HG03354 (cell line): Measurements from ENCODE around the gene IGSF23.
"Not testable (repeated sequence)": the region's sequence is repeated elsewhere in the genome, so short reads cannot be mapped to it uniquely, and the experiment has no call there.

ENCODE experiments used
- ATAC-seq: cut with Tn5 transposase; IDR thresholded peaks from one replicate; pipeline ENCODE4 v1.9.1; 2021; ENCODE audit warnings: mild to moderate bottlenecking; ENCODE audit not compliant: unreplicated experiment, poor library complexity, severe bottlenecking

IGSF23 gene

DNA sequence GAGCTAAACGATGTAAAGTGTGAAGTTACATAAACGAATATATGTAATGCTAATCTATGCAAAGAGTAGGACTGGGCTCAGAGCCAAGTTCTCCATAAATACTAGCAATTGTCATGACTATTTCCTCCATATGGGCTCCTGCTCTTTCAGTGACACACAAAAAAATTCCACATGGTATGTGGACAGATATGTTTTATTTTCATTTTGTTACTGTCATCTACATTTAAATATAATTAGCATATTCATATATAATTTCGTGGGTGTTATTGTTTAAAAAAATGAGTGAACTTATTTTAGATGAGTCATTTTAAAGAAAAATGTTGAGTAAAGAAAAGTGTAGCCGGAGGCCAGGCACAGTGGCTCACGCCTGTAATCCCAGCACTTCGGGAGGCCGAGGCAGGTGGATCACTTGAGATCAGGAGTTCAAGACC is 5.0 kb upstream of the IGSF23 start:
- no peak for ATAC-seq

DNA sequence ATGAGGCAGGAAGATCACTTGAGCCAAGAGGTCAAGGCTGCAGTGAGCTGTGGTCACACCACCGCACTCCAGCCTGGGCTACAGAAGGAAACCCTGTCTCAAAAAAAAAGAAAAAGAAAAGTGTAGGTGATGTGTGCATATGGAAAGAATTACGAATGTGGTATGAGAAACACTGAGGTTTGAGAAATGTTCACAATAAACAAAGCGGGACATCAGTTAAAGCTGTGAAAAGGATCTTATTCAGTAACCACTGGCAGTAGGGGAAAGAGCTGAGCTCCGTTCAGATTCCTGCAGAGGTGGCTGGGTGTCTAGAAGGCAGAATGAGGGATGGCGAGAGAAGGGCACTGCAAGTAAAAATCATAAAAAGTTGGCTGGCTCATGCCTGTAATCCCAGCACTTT is 4.1 kb upstream of the IGSF23 start:
- no peak for ATAC-seq

GRCh38 chr19:44610497-44610896 is 2.9 kb upstream of the IGSF23 start:
- not testable (repeated sequence) for ATAC-seq

DNA sequence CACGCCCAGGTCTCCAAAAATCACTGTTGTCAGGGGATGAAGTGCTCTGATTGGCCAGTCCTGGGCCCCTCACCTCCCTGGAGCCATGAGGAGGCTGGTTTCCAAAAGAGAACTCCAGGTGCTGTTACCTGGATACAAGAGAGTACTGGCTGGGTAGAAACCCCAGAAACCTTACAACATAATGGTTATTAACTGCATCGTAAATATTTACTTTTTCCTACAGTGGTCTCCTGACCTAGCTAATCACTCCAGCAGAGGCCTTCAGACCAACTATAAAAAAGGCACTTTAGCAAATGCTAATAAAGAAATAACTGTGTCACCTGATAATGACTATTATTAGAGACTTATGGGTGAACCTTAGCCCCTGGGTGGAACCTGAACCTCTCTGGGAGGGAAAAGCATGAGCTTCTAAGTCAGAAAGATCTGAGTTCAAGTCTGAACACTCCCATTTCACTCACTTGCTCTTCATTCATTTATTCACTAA is 1.5 kb upstream of the IGSF23 start:
- no peak for ATAC-seq

GRCh38 chr19:44614313-44614712 is 950 bp downstream of the IGSF23 start:
- ATAC-seq, result no peak

GRCh38 chr19:44615863-44616247 is 2.5 kb downstream of the IGSF23 start:
- no peak for ATAC-seq

DNA sequence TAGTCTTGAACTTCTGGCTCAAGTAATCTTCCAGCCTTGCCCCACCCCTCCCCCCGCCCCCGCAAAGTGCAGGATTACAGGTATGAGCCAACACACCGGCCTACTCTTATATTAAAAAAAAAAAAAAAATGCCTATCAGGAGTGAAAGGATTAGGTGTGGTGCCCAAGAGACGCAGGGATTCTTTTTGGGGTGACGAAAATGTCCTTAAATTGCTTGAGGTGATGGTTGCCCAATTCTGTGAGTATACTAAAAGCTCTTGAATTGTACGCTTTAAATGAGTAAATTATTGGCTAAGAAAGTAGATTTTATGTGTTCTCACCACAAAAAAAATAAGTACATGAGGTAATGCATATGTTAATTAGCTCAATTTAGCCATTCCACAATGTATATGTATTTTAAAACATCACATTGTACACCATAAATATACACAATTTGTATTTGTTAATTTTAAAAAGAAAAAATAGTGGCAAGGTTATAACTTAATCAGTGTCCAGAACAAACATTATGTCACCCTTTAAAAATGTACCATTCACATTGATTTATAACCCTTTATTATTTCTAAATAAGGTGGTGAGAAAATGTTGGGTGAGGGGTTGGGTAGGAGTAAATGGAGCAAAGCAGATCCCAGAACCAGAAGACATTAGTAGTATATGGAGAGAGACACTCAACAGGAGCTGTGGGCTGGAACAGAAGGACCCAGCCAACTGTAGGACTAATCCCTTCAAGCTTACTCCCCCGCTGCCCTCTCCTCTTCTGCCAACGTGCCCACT is 3.9 kb downstream of the IGSF23 start:
- ATAC-seq, result no peak

DNA sequence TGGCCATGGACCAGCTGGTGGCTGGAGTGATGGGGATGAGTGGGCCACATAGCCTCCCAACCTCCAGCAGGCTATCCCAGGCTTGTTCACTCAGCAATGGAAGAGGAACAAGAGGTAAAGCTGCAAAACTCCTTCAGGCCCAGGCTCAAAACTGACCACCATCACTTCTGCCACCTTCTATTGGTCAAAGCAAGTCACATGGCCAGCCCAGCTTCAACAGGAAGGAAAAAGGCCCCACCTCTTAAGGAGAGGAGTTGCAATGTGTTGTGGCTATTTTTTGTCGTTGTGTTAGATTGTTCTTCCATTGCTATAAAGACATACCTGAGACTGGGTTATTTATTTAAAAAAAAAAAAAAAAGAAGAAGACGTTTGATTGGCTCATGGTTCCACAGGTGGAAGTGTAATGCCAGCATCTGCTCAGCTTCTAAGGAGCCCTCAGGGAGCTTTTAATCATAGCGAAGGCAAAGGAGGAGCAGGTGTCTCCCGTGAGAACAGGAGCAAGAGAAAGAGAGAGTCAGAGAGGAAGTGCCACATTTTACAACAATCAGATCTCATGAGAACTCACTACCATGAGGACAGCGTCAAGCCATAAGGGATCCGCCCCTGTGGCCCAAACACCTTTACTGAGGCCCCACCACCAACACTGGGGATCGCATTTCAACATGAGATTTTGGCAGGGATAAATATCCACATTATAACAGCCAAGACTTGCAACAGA is 5.4 kb downstream of the IGSF23 start:
- ATAC-seq, result no peak

DNA sequence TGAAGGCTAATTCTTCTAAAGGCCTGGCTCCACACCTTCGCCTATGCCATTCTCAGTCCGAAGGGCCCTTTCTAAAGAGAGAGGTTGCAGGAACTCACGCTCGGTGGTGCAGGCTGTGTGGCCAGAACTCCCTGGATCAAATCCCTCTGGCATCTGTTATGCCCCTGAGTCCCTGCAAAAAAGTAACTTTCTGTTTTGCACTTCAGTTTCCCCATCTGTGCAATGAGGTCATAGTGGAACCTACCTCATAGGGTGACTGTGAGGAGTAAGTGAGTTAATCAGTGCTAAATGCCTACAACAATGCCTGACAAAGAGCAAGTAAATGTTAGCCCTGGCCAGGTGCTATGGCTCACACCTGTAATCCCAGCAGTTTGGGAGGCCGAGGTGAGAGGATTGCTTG is 7.3 kb downstream of the IGSF23 start:
- ATAC-seq, result no peak

GRCh38 chr19:44621367-44621766 is 8.0 kb downstream of the IGSF23 start:
- ATAC-seq, result no peak

- ATAC-seq, result no peak
Observed at GRCh38 chr19:44623080-44623479, 9.7 kb downstream of the IGSF23 start.

GRCh38 chr19:44623626-44624025 is 10.3 kb downstream of the IGSF23 start:
- no peak for ATAC-seq

GRCh38 chr19:44624840-44625354 is 11.5 kb downstream of the IGSF23 start:
- no peak for ATAC-seq

- not testable (repeated sequence) for ATAC-seq
Observed at GRCh38 chr19:44625637-44626036, 12.3 kb downstream of the IGSF23 start.

DNA sequence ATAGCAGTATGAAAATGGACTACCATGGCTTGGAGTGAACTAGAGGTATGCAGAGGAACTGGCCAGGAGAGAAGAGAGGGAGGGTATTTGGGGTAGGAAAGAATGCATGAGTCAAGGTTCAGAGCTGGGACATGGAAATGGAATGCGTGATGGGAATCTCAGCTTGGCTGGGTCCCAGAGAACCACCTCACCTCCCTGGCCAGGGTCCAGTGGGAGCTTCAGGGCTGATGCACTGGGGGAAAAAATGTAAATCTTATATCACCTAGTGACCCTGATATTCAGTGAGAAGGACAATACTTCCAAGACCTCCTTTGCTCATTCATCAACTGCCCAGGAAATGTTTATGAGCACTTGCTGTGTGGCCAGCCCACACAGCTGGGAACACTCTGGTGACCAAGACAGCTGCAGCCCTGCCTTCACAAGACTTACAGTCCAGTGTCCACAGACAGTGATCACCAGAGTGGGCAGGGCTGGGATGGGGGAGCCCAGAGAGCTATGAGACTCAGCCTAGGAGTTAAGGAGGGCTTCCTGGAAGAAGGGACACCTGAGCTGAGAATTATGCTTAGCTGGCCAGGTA is 12.8 kb downstream of the IGSF23 start:
- no peak for ATAC-seq

GRCh38 chr19:44627631-44628030 is 14.3 kb downstream of the IGSF23 start:
- ATAC-seq, result no peak

DNA sequence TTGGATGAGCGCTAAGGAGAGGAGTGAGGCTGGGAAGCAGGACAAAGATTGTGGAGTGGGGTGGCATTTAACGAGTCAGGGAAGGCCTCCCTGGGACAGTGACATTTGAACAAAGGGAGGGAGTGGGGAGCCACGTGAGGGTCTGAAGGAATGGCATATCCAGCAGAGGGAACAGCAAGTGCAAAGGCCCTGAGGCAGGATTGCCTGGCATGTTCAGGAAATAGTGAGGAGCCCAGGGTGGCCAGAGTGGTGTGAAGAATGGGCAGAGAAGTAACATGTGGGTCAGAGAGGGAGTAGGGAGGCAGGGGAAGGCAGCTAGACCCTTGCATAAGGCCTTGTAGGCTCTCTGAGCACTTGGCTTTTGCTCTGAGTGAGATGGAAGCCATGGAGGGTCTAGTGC is 15.4 kb downstream of the IGSF23 start:
- ATAC-seq, result no peak

DNA sequence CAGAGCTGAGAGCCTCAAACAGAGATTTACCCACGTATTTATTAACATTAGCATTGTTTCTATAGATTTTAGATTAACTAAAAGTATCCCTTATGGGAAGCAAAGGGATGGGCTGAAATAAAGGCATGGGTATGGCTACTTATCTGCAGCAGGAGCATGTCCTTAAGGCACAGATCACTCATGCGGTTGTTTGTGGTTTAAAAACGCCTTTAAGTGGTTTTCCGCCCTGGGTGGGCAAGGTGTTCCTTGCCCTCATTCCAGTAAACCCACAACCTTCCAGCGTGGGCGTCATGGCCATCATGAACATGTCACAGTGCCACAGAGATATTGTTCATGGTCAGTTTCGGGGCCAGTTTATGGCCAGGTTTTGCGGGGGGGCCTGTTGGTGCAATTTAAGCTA is 18.2 kb downstream of the IGSF23 start:
- not testable (repeated sequence) for ATAC-seq

- not testable (repeated sequence) for ATAC-seq
Observed at GRCh38 chr19:44634058-44634457, 20.7 kb downstream of the IGSF23 start.

- ATAC-seq, result no peak
Observed at GRCh38 chr19:44634785-44635184, 21.4 kb downstream of the IGSF23 start.
